H9 (cell line): ENCODE measurements around the gene PRPF4. TPM values are rescaled to one million over a fixed set of nuclear protein-coding genes. Genes with fewer than 3 reads are reported as not detected.
A peak's percentile ranks its signal among the peaks of the same experiment; 100 is the strongest.

Experiments
- DNase-seq: peaks from one replicate; pipeline ENCODE4 v3.0.0-alpha.2; 2017
- H2AFZ ChIP-seq: one replicate; pipeline ENCODE4 v1.6.1; 2013; ENCODE audit warnings: mild to moderate bottlenecking, low read length, control low read depth, moderate library complexity
- H2AK5ac ChIP-seq: 2 replicates; pipeline ENCODE4 v1.6.1; 2013; ENCODE audit warnings: low read length, control low read depth, mixed read lengths; ENCODE audit not compliant: insufficient read length
- H2BK120ac ChIP-seq: one replicate; pipeline ENCODE4 v1.6.1; 2013; ENCODE audit warnings: low read depth, mild to moderate bottlenecking, low read length, control low read depth, inconsistent platforms; ENCODE audit not compliant: poor library complexity, severe bottlenecking
- H2BK12ac ChIP-seq: 2 replicates; pipeline ENCODE4 v1.6.1; 2013; ENCODE audit warnings: low read length, control low read depth, mixed read lengths, low read depth; ENCODE audit not compliant: insufficient read length
- H2BK15ac ChIP-seq: 2 replicates; pipeline ENCODE4 v1.6.1; 2013; ENCODE audit warnings: low read depth, low read length, control low read depth
- H2BK20ac ChIP-seq: one replicate; pipeline ENCODE4 v1.6.1; 2013; ENCODE audit warnings: low read depth, mild to moderate bottlenecking, low read length, control low read depth, inconsistent platforms; ENCODE audit not compliant: poor library complexity, severe bottlenecking
- H2BK5ac ChIP-seq: 2 replicates; pipeline ENCODE4 v1.6.1; 2013; ENCODE audit warnings: low read length, control low read depth, mixed read lengths; ENCODE audit not compliant: insufficient read length
- H3K14ac ChIP-seq: 2 replicates; pipeline ENCODE4 v1.6.1; 2013; ENCODE audit warnings: low read length, control low read depth; ENCODE audit not compliant: insufficient read depth
- H3K18ac ChIP-seq: 2 replicates; pipeline ENCODE4 v1.6.1; 2013; ENCODE audit warnings: low read depth, mild to moderate bottlenecking, mixed read lengths, low read length, control low read depth; ENCODE audit not compliant: insufficient read length
- H3K23ac ChIP-seq: 2 replicates; pipeline ENCODE4 v1.6.1; 2013; ENCODE audit warnings: low read length, control low read depth, mixed read lengths, low read depth; ENCODE audit not compliant: insufficient read length
- H3K23me2 ChIP-seq: 2 replicates; pipeline ENCODE4 v1.6.1; 2013; ENCODE audit warnings: low read depth, mild to moderate bottlenecking, mixed read lengths, low read length, control low read depth; ENCODE audit not compliant: insufficient read length, poor library complexity, severe bottlenecking
- H3K27ac ChIP-seq: 2 replicates; pipeline ENCODE4 v1.5.1; 2013; ENCODE audit warnings: low read length, control low read depth, mixed read lengths, low read depth; ENCODE audit not compliant: insufficient read length
- H3K27me3 ChIP-seq: 2 replicates; pipeline ENCODE4 v1.6.1; 2013; ENCODE audit warnings: low read length, control low read depth, inconsistent platforms; ENCODE audit not compliant: insufficient read depth
- H3K4ac ChIP-seq: 2 replicates; pipeline ENCODE4 v1.6.1; 2013; ENCODE audit warnings: low read depth, mild to moderate bottlenecking, control low read depth, inconsistent platforms, low read length, moderate library complexity
- H3K4me1 ChIP-seq: 2 replicates; pipeline ENCODE4 v1.6.1; 2013; ENCODE audit warnings: low read length, control low read depth, inconsistent platforms; ENCODE audit not compliant: insufficient read depth
- H3K4me2 ChIP-seq: 2 replicates; pipeline ENCODE4 v1.6.1; 2013; ENCODE audit warnings: low read length, control low read depth, mixed read lengths; ENCODE audit not compliant: insufficient read length, insufficient read depth
- H3K56ac ChIP-seq: 2 replicates; pipeline ENCODE4 v1.6.1; 2013; ENCODE audit warnings: low read depth, mild to moderate bottlenecking, mixed read lengths, low read length, control low read depth; ENCODE audit not compliant: insufficient read length
- H3K79me1 ChIP-seq: 2 replicates; pipeline ENCODE4 v1.6.1; 2013; ENCODE audit warnings: low read depth, mild to moderate bottlenecking, moderate library complexity, low read length, control low read depth, inconsistent platforms; ENCODE audit not compliant: insufficient read depth, poor library complexity, severe bottlenecking
- H3K79me2 ChIP-seq: 2 replicates; pipeline ENCODE4 v1.6.1; 2013; ENCODE audit warnings: low read length, control low read depth, inconsistent platforms; ENCODE audit not compliant: insufficient read depth
- H3K9ac ChIP-seq: 2 replicates; pipeline ENCODE4 v1.6.1; 2013; ENCODE audit warnings: low read length, control low read depth, mixed read lengths; ENCODE audit not compliant: insufficient read length; ENCODE audit errors: extremely low read depth
- H3K9me3 ChIP-seq: one replicate; pipeline ENCODE4 v1.6.1; 2013; ENCODE audit warnings: low read depth, low read length, inconsistent platforms; ENCODE audit not compliant: control insufficient read depth
- H3T11ph ChIP-seq: one replicate; pipeline ENCODE4 v1.6.1; 2013; ENCODE audit warnings: mild to moderate bottlenecking, low read length, control low read depth, inconsistent platforms
- H4K20me1 ChIP-seq: one replicate; pipeline ENCODE4 v1.6.1; 2013; ENCODE audit not compliant: control insufficient read depth, insufficient read length, insufficient read depth
- H4K5ac ChIP-seq: 2 replicates; pipeline ENCODE4 v1.6.1; 2013; ENCODE audit warnings: low read depth, mild to moderate bottlenecking, mixed read lengths, low read length, control low read depth; ENCODE audit not compliant: insufficient read length
- H4K8ac ChIP-seq: replicated peaks from 2 replicates; pipeline ENCODE4 v1.6.1; 2013; ENCODE audit warnings: low read length, control low read depth, mixed read lengths, low read depth; ENCODE audit not compliant: insufficient read length
- H4K91ac ChIP-seq: 2 replicates; pipeline ENCODE4 v1.6.1; 2013; ENCODE audit warnings: low read depth, mild to moderate bottlenecking, moderate library complexity, mixed read lengths, low read length, control low read depth; ENCODE audit not compliant: insufficient read length
- H3K27ac Mint-ChIP-seq, 3 experiments: 2 replicates in 2 of 3; 3 replicates in 1 of 3; pipeline ENCODE4 v1.8.0; 2020 to 2021; ENCODE audit warnings: mixed read lengths in 3 of 3, mild to moderate bottlenecking in 1 of 3, moderate library complexity in 1 of 3
- H3K27me3 Mint-ChIP-seq: 2 replicates; pipeline ENCODE4 v1.8.0; 2021; ENCODE audit warnings: low read depth, mild to moderate bottlenecking, moderate library complexity, mixed read lengths
- H3K36me3 Mint-ChIP-seq, 3 experiments: 2 replicates in 2 of 3; 3 replicates in 1 of 3; pipeline ENCODE4 v1.8.0; 2020 to 2021; ENCODE audit warnings: low read depth in 3 of 3, mixed read lengths in 3 of 3; ENCODE audit not compliant: insufficient read depth in 1 of 3
- H3K4me1 Mint-ChIP-seq, 2 experiments: 2 replicates each; pipeline ENCODE4 v1.8.0; 2020; ENCODE audit warnings: mixed read lengths in 2 of 2
- H3K4me3 Mint-ChIP-seq, 2 experiments: 2 replicates in 1 of 2; 3 replicates in 1 of 2; pipeline ENCODE4 v1.8.0; 2020 to 2021; ENCODE audit warnings: mild to moderate bottlenecking in 2 of 2, mixed read lengths in 2 of 2, moderate library complexity in 1 of 2
- H3K9me3 Mint-ChIP-seq, 2 experiments: 2 replicates in 1 of 2; 3 replicates in 1 of 2; pipeline ENCODE4 v1.8.0; 2020; ENCODE audit warnings: mild to moderate bottlenecking in 2 of 2, mixed read lengths in 2 of 2, moderate library complexity in 1 of 2
- WGBS: extraction: QIAGEN DNeasy Blood & Tissue Kit; methylation state at CpG from one replicate; pipeline ENCODE4 v1.1.7; 2013; ENCODE audit warnings: missing lambda C conversion rate, low lambda C conversion rate, mixed read lengths; ENCODE audit not compliant: insufficient read length; ENCODE audit errors: extremely low coverage; 5-methylcytosine and 5-hydroxymethylcytosine counted together
- total RNA-seq: library from RNA; stranded (reverse); gene quantifications from 2 replicates; pipeline ENCODE4 v1.2.1, GENCODE V29; 2021
- TF ChIP-seq, protein P1 (sequence below): fragments of 200-600 bp; sonication (generic); conservative IDR thresholded peaks from 3 replicates; pipeline ENCODE4 v1.8.0; 2021; ENCODE audit warnings: antibody characterized with exemption, mild to moderate bottlenecking

Gene PRPF4
- total RNA-seq, 1 experiment from 2014 or later: 49.8 TPM

DNA sequence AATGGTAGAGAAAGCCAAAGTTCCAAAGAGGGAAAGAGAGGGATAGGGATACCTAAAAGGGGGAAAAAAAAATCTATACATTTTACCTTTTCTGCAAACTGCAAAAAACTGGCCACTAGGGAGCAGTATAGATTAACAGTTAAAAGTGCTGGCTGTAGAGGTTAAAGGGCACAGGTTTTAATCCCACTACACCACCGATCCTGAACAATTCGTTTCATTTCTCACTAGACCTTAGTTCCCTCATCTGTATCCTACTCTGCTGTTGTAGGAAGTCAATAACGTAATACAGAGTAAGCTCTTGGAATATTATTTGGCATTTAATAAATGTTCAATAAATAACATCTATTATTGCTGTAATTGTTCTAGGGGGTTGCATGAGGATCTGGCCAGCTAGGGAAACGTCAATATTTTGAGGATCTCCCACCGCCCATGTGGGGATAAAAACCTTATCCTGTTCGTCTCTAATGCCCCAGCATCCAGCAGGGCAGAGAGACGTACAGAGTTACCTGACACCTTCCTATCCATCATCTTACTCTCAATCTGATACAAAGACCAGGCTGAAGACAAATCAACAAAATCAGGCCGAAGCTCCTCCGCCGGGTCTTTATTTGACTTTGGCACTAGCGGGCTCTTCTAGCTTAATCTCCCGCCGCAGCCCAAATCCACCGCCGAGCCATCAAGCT lies 843 bp upstream of the PRPF4 start:
- Histone ChIP-seq H2BK20ac (no peak overlapping the region), H2BK15ac (no peak overlapping the region), H4K20me1 (no peaks in the 10 kb centered on the region), H3T11ph (no peak overlapping the region), H3K27ac (no peak overlapping the region), H3K23me2 (peaks cover 8% of the 10 kb centered on the region), H3K9ac (peak overlapping the region; percentile 64), H2BK5ac (no peak overlapping the region), H4K91ac (no peak overlapping the region), H4K8ac (no peak overlapping the region), H3K18ac (no peak overlapping the region), H3K56ac (no peak overlapping the region), H3K79me2 (peaks cover 1% of the 10 kb centered on the region; the same call in 1 of the 2 replicates), H2BK120ac (no peak overlapping the region), H3K23ac (no peak overlapping the region), H3K4ac (no peak overlapping the region), H2AFZ (no peak overlapping the region), H2AK5ac (no peak overlapping the region), H3K27me3 (no peaks in the 10 kb centered on the region), H3K4me2 (peak overlapping the region; percentile 88), H3K14ac (no peak overlapping the region), H3K9me3 (no peaks in the 10 kb centered on the region), H4K5ac (no peak overlapping the region), H3K79me1 (no peaks in the 10 kb centered on the region), H3K4me1 (no peaks in the 10 kb centered on the region; the same call in 1 of the 2 replicates), H2BK12ac (no peak overlapping the region)
- DNase-seq: no peak
- TF ChIP-seq, protein P1, sequence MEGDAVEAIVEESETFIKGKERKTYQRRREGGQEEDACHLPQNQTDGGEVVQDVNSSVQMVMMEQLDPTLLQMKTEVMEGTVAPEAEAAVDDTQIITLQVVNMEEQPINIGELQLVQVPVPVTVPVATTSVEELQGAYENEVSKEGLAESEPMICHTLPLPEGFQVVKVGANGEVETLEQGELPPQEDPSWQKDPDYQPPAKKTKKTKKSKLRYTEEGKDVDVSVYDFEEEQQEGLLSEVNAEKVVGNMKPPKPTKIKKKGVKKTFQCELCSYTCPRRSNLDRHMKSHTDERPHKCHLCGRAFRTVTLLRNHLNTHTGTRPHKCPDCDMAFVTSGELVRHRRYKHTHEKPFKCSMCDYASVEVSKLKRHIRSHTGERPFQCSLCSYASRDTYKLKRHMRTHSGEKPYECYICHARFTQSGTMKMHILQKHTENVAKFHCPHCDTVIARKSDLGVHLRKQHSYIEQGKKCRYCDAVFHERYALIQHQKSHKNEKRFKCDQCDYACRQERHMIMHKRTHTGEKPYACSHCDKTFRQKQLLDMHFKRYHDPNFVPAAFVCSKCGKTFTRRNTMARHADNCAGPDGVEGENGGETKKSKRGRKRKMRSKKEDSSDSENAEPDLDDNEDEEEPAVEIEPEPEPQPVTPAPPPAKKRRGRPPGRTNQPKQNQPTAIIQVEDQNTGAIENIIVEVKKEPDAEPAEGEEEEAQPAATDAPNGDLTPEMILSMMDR: peak; percentile 81
- peaks cover 7 to 9% of the 10 kb centered on the region in 2 experiments for H3K4me1 Mint-ChIP-seq
- no peaks in the 10 kb centered on the region for H3K27me3 Mint-ChIP-seq
- no peaks in the 10 kb centered on the region for H3K9me3 Mint-ChIP-seq
- no peak overlapping the region for H3K4me3 Mint-ChIP-seq
- peaks cover 19 to 55% (median 53%) of the 10 kb centered on the region in 3 experiments; a peak in 6 of 7 replicates for H3K36me3 Mint-ChIP-seq
- no peak overlapping the region; a peak in 1 of 7 replicates for H3K27ac Mint-ChIP-seq
- no CpG with 5 or more reads among the region's 15 CpGs for WGBS
